ENCODE results near the gene FGF19.

- no peak for TF ChIP-seq CTCF (IDR thresholded peaks at IDR 0.05)
- no peak for TF ChIP-seq POLR2A (IDR thresholded peaks at IDR 0.05)
- no peak for TF ChIP-seq POLR2AphosphoS5 (IDR thresholded peaks at IDR 0.05)
Measured at GRCh38 chr11:69651834-69652620, 51.8 kb downstream of the FGF19 start.
